GM19023 (cell line): ENCODE data around the gene FKBP14.
"Not testable (repeated sequence)": the region's sequence is repeated elsewhere in the genome, so short reads cannot be mapped to it uniquely, and the experiment has no call there.

Source experiments
- ATAC-seq: cut with Tn5 transposase; IDR thresholded peaks from one replicate; pipeline ENCODE4 v1.9.1; 2021; ENCODE audit warnings: mild to moderate bottlenecking, moderate library complexity; ENCODE audit not compliant: unreplicated experiment

The FKBP14 gene

GRCh38 chr7:29962035-29962434, 64.5 kb downstream of the FKBP14 start:
- no peak for ATAC-seq

DNA sequence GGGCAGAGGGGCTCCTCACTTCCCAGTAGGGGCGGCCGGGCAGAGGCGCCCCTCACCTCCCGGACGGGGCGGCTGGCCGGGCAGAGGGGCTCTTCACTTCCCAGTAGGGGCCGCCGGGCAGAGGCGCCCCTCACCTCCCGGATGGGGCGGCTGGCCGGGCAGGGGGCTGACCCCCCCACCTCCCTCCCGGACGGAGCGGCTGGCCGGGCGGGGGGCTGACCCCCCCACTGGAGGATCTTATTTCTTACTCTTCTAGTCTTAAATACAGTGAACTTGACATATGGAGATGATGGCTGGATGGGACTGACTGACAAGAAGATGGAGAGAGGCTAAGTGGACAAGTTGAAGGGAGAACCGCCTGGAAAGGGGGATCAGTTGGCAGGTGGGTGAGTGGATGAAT, 64.9 kb downstream of the FKBP14 start:
- ATAC-seq, result not testable (repeated sequence)
